Measurements from ENCODE around the gene ZNF714.

- TF ChIP-seq, protein P1, sequence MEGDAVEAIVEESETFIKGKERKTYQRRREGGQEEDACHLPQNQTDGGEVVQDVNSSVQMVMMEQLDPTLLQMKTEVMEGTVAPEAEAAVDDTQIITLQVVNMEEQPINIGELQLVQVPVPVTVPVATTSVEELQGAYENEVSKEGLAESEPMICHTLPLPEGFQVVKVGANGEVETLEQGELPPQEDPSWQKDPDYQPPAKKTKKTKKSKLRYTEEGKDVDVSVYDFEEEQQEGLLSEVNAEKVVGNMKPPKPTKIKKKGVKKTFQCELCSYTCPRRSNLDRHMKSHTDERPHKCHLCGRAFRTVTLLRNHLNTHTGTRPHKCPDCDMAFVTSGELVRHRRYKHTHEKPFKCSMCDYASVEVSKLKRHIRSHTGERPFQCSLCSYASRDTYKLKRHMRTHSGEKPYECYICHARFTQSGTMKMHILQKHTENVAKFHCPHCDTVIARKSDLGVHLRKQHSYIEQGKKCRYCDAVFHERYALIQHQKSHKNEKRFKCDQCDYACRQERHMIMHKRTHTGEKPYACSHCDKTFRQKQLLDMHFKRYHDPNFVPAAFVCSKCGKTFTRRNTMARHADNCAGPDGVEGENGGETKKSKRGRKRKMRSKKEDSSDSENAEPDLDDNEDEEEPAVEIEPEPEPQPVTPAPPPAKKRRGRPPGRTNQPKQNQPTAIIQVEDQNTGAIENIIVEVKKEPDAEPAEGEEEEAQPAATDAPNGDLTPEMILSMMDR (IDR thresholded peaks at IDR 0.05), result no peak
- TF ChIP-seq EZH2 (IDR thresholded peaks at IDR 0.05), result no peak
- no peak for TF ChIP-seq EZH2phosphoT487 (IDR thresholded peaks at IDR 0.05)
Measured at GRCh38 chr19:21133633-21134032, 51.6 kb downstream of the ZNF714 start.

Measured in neural progenitor cell (in vitro differentiated cells).